GM12865 (cell line): ENCODE results near the gene PML.
"Not testable (repeated sequence)": the region's sequence is repeated elsewhere in the genome, so short reads cannot be mapped to it uniquely, and the experiment has no call there.

Experiments used
- DNase-seq: peaks from one replicate; pipeline ENCODE4 v3.0.0; 2010; ENCODE audit warnings: low read depth
- H3K4me3 ChIP-seq: 2 replicates; pipeline ENCODE4 v1.5.1; 2011; ENCODE audit warnings: mild to moderate bottlenecking, low read depth, low read length, control low read depth
- CTCF ChIP-seq: IDR thresholded peaks from 2 replicates; pipeline ENCODE4 v1.5.1; 2011; ENCODE audit warnings: low read length, control low read depth, low read depth, inconsistent platforms; ENCODE audit not compliant: insufficient read depth; ENCODE audit errors: missing control alignments

Gene PML

GRCh38 chr15:73957785-73958184, 36.7 kb upstream of the PML start:
- H3K4me3 ChIP-seq: no peak overlapping the region
- DNase-seq: no peak
- TF ChIP-seq CTCF: no peak

- no peak for TF ChIP-seq CTCF
- no peak overlapping the region for H3K4me3 ChIP-seq
- peak; percentile 35 for DNase-seq
These were observed 35.4 kb upstream of the PML start for GRCh38 chr15:73959012-73959581.

DNA sequence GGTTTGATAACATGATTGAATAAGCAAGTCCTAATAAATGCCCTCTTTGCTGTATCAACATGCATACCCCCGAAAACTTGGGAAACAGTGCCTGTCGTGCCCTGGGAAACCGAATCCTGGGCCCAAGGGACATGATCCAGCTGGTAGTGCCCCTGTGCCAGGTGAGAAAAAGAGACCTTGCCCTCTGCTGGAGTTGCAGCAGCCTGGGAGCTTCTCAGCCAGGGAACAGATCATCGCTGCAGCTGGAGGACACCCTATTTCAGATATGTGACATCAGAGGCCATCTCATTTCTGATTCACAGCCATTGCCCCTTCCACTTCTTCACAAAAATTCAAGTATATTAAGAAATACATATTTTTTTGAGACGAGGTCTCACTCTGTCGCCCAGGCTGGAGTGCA, 34.7 kb upstream of the PML start:
- no peak for DNase-seq
- H3K4me3 ChIP-seq: no peak overlapping the region
- no peak for TF ChIP-seq CTCF

- H3K4me3 ChIP-seq, DNase-seq: not testable (repeated sequence)
These were observed 33.9 kb upstream of the PML start for GRCh38 chr15:73960472-73961070.

- no peak overlapping the region for H3K4me3 ChIP-seq
- no peak for DNase-seq
- no peak for TF ChIP-seq CTCF
These were observed 32.1 kb upstream of the PML start for GRCh38 chr15:73962433-73962832.

DNA sequence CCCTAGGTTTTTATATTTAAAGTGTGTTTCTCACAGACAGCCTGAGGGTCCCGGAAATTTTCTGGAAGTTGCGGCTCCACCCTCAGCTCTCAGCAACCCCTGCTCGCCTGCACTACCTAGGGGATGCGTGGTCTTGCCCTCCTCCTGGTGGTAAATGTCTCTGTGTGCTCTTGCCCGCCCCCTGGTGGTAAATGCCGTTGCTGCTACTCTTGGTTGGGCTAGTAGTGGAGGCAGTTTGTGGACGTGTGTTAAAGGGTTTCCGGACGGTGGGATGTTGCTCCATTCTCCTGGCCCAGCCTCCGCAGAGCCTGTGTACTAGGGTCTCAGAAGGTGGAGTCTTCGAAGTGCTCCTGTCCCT, 29.8 kb upstream of the PML start:
- DNase-seq: peak; percentile 88
- peak overlapping the region; percentile 31 for H3K4me3 ChIP-seq
- peak; percentile 97 for TF ChIP-seq CTCF

- peak; percentile 64 for DNase-seq
- H3K4me3 ChIP-seq: peak overlapping the region; percentile 31
- TF ChIP-seq CTCF: no peak
These were observed 29.3 kb upstream of the PML start for GRCh38 chr15:73965094-73965757.
